ENCODE data around the gene KIAA0232.
"Not testable (repeated sequence)": the region's sequence is repeated elsewhere in the genome, so short reads cannot be mapped to it uniquely, and the experiment has no call there.

KIAA0232 gene

DNA sequence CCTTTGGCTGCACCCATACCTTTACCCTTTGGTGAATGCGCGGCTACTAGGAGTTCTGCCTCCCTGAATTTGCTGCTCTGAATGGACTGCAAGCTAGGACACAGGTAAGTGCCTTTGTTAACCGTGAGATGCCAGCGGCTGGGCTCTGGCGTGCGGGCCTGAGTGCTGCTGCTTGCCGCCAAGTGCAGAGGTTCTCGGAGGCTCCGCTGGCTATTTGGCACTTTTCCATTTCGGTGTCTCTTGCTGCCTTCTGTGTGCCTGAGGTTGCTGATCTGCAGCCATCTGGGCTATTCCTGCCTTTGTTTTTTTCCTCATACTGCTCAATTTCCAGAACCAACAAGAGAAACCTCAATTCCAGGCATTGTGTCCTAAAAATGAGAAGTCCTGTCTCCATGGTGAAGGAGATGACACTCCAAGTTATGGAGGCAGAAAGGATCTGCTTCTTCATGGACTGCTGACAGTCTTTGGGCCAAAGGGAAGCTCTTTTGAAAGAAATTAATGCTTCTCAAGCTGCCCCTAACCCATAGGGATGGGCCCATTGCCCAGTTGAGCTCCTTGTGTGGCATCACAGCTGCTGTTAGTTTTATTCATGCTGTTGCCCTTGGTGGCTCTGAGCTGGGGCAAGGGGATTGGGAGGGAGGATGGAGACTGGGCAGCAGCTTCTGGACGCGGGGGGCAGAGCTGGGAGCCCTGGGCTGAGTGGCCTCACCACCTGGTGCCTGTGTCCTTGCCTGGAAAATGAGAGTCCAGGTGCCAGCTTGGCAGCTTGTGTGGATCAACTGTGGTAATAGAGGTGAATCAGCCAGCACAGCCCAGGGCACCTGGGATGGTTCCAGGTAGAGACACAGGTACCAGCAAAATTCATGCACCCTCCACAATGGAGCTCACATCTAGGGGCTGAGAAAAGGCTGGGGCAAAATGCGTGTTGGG lies 123.3 kb downstream of the KIAA0232 start:
- DNase-seq (ENCODE audit: low read depth) = no peak
- in situ Hi-C loops (cut with HindIII; ENCODE audit: low sequenced_read_pairs) = no loop called here
- TF ChIP-seq, protein P1, sequence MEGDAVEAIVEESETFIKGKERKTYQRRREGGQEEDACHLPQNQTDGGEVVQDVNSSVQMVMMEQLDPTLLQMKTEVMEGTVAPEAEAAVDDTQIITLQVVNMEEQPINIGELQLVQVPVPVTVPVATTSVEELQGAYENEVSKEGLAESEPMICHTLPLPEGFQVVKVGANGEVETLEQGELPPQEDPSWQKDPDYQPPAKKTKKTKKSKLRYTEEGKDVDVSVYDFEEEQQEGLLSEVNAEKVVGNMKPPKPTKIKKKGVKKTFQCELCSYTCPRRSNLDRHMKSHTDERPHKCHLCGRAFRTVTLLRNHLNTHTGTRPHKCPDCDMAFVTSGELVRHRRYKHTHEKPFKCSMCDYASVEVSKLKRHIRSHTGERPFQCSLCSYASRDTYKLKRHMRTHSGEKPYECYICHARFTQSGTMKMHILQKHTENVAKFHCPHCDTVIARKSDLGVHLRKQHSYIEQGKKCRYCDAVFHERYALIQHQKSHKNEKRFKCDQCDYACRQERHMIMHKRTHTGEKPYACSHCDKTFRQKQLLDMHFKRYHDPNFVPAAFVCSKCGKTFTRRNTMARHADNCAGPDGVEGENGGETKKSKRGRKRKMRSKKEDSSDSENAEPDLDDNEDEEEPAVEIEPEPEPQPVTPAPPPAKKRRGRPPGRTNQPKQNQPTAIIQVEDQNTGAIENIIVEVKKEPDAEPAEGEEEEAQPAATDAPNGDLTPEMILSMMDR (IDR thresholded peaks at IDR 0.05; ENCODE audit: low read depth, low read length, missing control alignments) = no peak
- no peak overlapping the region for H3K4me3 ChIP-seq (ENCODE audit: low read depth, low read length)

DNA sequence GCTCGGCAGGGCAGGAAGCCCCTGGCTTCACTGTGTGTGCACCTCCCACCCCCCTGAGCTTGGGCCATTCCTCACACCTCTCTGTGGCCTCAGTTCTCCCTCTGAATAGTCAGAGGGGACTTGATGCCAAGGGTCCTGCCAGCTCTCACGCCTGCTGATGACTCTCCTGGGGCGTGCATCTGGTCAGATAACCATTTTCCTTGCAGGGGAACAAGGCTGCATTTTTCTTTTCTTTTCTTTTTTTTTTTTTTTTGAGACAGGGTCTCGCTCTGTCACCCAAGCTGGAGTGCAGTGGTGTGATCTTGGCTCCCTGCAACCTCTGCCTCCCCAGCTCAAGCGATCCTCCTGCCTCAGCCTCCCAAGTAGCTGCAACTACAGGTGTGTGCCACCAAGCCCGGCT lies 124.0 kb downstream of the KIAA0232 start:
- in situ Hi-C loops (cut with HindIII; ENCODE audit: low sequenced_read_pairs); H3K4me3 ChIP-seq (ENCODE audit: low read depth, low read length); DNase-seq (ENCODE audit: low read depth): not testable (repeated sequence)

DNA sequence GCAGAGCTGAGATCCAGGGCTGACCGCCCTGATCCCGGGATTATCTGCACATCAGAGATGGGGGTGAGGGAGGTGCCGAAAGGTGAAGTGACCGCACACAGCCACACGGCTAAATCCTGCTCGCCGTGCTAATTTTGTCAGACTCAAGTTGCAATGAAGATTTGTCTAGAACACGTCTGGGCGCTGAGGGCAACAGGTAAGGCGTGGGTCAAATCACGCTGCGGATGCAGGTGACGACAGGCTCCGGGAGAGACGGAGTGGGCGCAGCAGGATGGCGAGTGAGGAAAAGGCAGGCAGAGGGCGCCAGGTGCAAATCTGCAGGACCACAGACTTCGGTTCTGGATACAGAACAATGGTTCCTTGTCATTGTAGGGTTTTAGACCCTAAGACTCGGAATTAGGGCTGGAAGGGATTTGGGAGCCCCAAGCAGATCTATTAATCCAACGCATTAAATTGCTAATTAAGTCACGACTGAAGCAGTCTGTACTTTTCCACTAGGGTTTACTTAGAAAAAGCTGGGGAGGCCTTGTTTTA lies 125.2 kb downstream of the KIAA0232 start:
- DNase-seq (ENCODE audit: low read depth) = no peak
- TF ChIP-seq, protein P1 (IDR thresholded peaks at IDR 0.05; ENCODE audit: low read depth, low read length, missing control alignments) = peak; percentile 47
- in situ Hi-C loops (cut with HindIII; ENCODE audit: low sequenced_read_pairs) = no loop called here
- H3K4me3 ChIP-seq (ENCODE audit: low read depth, low read length) = no peak overlapping the region

DNA sequence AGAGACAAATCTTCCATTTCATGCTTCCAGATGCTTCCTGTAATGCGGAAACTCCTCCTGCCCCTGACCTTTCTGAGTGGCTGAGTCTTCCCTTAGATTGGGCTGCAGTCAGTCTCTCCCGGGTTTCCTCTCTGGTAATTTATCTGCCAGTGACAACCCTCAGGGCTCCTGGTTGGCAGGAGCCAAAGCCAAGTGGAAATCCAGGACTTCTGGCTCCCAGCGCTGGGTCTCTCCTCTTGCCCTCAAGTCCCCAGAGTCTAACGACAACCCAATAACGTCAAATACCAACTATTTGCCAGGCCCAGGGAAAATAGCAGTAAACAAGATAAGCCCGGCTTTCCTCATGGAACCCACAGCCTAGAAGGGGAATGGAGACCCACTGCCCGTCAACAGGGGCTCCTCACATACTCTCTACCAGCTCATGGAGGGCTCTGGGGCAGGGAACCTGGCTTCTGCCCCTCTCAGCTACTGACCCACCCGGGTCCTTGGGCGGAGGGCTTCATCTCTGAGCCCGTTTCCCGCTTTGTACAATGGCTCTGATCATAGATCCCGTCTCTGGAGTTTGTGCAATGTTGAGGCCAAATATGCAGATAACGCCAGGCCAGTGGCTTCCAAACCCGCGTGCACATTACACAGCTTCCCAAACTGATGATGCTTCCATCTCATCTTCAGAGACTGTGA lies 126.0 kb downstream of the KIAA0232 start:
- DNase-seq (ENCODE audit: low read depth) = no peak

DNA sequence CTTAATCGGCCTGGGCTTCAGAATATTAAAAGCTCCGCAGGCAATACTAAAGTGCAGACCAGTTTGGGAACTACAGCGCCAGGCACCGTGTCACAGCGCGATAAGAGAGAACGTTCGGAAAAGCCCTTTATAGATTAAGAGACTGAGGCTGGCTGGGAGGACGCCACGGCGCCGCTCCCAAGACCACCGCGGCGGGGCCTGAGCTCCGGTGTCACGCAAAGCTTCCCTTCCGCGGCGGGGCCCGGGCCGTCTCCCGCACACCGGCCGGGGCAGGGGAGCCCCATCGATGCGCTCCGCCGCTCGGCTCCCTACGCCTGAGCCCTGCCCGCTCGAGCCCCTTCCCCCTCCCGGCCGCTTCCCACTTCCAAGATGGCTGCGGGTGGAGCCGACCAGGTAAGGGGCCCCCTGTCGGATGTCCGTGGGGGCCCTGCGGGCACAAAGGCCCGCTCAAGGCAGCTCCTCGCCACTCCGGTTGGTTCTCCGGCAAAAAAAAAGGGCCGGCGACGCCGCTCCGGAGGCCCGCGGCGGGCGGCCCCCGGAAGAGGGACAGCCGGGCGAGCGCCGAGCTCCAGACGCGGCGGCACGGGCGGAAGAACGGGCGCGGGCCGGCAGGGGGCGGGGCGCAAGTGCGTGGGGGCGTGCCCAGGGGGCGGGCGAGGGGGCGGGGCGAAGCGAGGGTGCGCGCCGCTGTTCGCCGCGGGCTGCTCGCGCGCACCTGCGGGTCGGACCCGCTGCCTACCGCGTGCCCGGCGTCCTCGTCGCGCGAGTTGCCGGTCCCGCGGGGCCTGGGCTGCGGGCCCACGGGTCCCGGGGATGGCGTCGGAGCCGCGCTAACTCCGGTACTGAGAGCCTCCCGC lies 126.8 kb downstream of the KIAA0232 start, which contains the start of gene TBC1D14:
Gene TBC1D14 (plus strand): TSS at position 714 of the 857 bp plus-strand sequence. CDS start 13,564 bp downstream, outside the sequence.
- TF ChIP-seq, protein P1 (IDR thresholded peaks at IDR 0.05; ENCODE audit: low read depth, low read length, missing control alignments) = no peak
- peak within 1 kb of the TSS; percentile 60 for H3K4me3 ChIP-seq (ENCODE audit: low read depth, low read length)
- in situ Hi-C loops (cut with HindIII; ENCODE audit: low sequenced_read_pairs) = no loop called here
- DNase-seq (ENCODE audit: low read depth) = peak; percentile 63

More for the DNA sequence above, 126.0 kb downstream of the KIAA0232 start:
- in situ Hi-C loops (cut with HindIII; ENCODE audit: low sequenced_read_pairs) = no loop called here
- TF ChIP-seq, protein P1 (IDR thresholded peaks at IDR 0.05; ENCODE audit: low read depth, low read length, missing control alignments) = no peak
- H3K4me3 ChIP-seq (ENCODE audit: low read depth, low read length) = peak overlapping the region; percentile 60

DNA sequence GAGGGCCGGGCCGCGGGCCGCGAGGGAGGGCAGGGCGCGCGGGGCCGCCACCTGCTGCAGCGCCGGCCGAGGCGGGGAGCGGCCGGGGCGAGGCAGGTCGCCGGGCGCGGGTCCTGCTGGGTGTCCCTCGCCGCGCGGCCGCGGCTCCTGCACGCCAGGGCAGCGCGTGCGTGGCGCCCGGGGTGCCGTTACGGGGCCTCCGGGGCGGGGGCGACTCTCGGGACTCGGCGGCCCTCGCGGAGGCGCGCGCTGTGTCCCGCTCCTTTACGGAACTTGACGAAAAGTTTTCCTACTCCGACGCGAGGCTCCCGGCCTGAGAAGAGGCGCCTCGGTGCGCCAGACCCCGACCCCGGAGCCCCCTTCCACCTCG lies 127.4 kb downstream of the KIAA0232 start:
- in situ Hi-C loops (cut with HindIII; ENCODE audit: low sequenced_read_pairs) = no loop called here
- H3K4me3 ChIP-seq (ENCODE audit: low read depth, low read length) = peak overlapping the region; percentile 60
- no peak for DNase-seq (ENCODE audit: low read depth)
- TF ChIP-seq, protein P1 (IDR thresholded peaks at IDR 0.05; ENCODE audit: low read depth, low read length, missing control alignments) = no peak

All from astrocyte of the cerebellum (primary cell).